Measurements from ENCODE around the gene MROH2A. TPM values are rescaled to one million over a fixed set of nuclear protein-coding genes. Genes with fewer than 3 reads are reported as not detected.
"Not testable (repeated sequence)": the region's sequence is repeated elsewhere in the genome, so short reads cannot be mapped to it uniquely, and the experiment has no call there.

The MROH2A gene
- total and polyA plus RNA-seq, 5 donors = not detected

GRCh38 chr2:233871432-233871831 is 93.3 kb downstream of the MROH2A start:
- DNase-seq (no peak), ATAC-seq (no peak)
- no peaks in the 10 kb centered on the region for H3K9me3 ChIP-seq (ENCODE audit: control insufficient read depth, low read length)
- H3K27me3 ChIP-seq (ENCODE audit: control insufficient read depth, insufficient read depth) = no peaks in the 10 kb centered on the region
- no peak overlapping the region for H3K27ac ChIP-seq (ENCODE audit: low read length)
- H3K4me3 ChIP-seq (ENCODE audit: low read length) = no peak overlapping the region
- intact Hi-C loops (cut with DNase I) = no loop called here
- WGBS = 60% methylated on average over 4 of the region's 4 CpGs
- H3K4me1 ChIP-seq (ENCODE audit: control insufficient read depth, insufficient read depth, low read length) = no peaks in the 10 kb centered on the region

DNA sequence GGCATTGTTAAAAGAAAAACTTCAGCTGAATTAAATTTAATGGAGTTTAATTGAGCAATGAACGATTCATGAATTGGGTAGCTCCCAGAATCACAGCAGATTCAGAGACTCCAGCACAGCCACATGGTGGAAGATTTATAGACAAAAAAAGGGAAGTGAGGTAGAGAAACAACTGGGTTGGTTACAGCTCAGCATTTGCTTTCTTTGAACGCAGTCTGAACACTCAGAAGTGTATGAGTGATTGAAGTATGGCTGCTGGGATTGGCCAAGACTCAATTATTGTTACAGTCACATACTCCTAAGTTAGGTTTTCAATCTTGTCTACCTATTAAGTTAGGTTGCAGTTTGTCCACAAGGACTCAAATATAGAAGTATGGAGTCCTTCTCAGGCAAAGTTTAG is 94.0 kb downstream of the MROH2A start:
- H3K4me3 ChIP-seq (ENCODE audit: low read length); DNase-seq; H3K9me3 ChIP-seq (ENCODE audit: control insufficient read depth, low read length); H3K27ac ChIP-seq (ENCODE audit: low read length); intact Hi-C loops (cut with DNase I); H3K27me3 ChIP-seq (ENCODE audit: control insufficient read depth, insufficient read depth); H3K4me1 ChIP-seq (ENCODE audit: control insufficient read depth, insufficient read depth, low read length); ATAC-seq: not testable (repeated sequence)
- WGBS = 42% methylated on average over 2 of the region's 2 CpGs

GRCh38 chr2:233882353-233882752 is 104.2 kb downstream of the MROH2A start:
- no peak for ATAC-seq
- intact Hi-C loops (cut with DNase I) = no loop called here
- Histone ChIP-seq H3K4me1 (ENCODE audit: control insufficient read depth, insufficient read depth, low read length) (no peaks in the 10 kb centered on the region), H3K9me3 (ENCODE audit: control insufficient read depth, low read length) (no peaks in the 10 kb centered on the region), H3K27ac (ENCODE audit: low read length) (no peak overlapping the region), H3K27me3 (ENCODE audit: control insufficient read depth, insufficient read depth) (no peaks in the 10 kb centered on the region), H3K4me3 (ENCODE audit: low read length) (no peak overlapping the region)
- no peak for DNase-seq

Other genes with a start within 250 kb of the MROH2A start
- 10 to 100 TPM; 16.8 to 18.6 (median 18.1) TPM for gene USP40, start 211.5 kb upstream of the MROH2A start, total RNA-seq
- 15.1 TPM for gene USP40, start 211.5 kb upstream of the MROH2A start, polyA plus RNA-seq
- gene UGT1A8, start 160.7 kb upstream of the MROH2A start, total RNA-seq = not detected
- not detected for gene UGT1A8, start 160.7 kb upstream of the MROH2A start, polyA plus RNA-seq
- gene UGT1A10, start 141.9 kb upstream of the MROH2A start, total RNA-seq = not detected
- not detected for gene UGT1A10, start 141.9 kb upstream of the MROH2A start, polyA plus RNA-seq
- gene UGT1A9, start 106.4 kb upstream of the MROH2A start, total RNA-seq = not detected
- not detected for gene UGT1A9, start 106.4 kb upstream of the MROH2A start, polyA plus RNA-seq
- not detected for gene UGT1A7, start 96.4 kb upstream of the MROH2A start, total RNA-seq
- not detected for gene UGT1A7, start 96.4 kb upstream of the MROH2A start, polyA plus RNA-seq
- not detected for gene UGT1A6, start 85.4 kb upstream of the MROH2A start, total RNA-seq
- not detected for gene UGT1A6, start 85.4 kb upstream of the MROH2A start, polyA plus RNA-seq
- not detected for gene UGT1A5, start 65.4 kb upstream of the MROH2A start, total RNA-seq
- not detected for gene UGT1A5, start 65.4 kb upstream of the MROH2A start, polyA plus RNA-seq
- gene UGT1A4, start 59.6 kb upstream of the MROH2A start, total RNA-seq = not detected
- 0.07 TPM for gene UGT1A4, start 59.6 kb upstream of the MROH2A start, polyA plus RNA-seq
- not detected for gene UGT1A3, start 49.3 kb upstream of the MROH2A start, total RNA-seq
- not detected for gene UGT1A3, start 49.3 kb upstream of the MROH2A start, polyA plus RNA-seq
- gene UGT1A1, start 18.1 kb upstream of the MROH2A start, total RNA-seq = not detected
- gene UGT1A1, start 18.1 kb upstream of the MROH2A start, polyA plus RNA-seq = not detected
- under 1 TPM in 2 of 4 donors, not detected in 2; 0.77 to 0.94 TPM for gene HJURP, start 76.2 kb downstream of the MROH2A start, total RNA-seq
- gene HJURP, start 76.2 kb downstream of the MROH2A start, polyA plus RNA-seq = 0.09 TPM
- gene TRPM8, start 139.0 kb downstream of the MROH2A start, total RNA-seq = not detected
- not detected for gene TRPM8, start 139.0 kb downstream of the MROH2A start, polyA plus RNA-seq

Data from right cardiac atrium (tissue), 5 donors.